Kidney (tissue), 14 donors: Measurements from ENCODE around the gene ACOX3. TPM values are rescaled to one million over a fixed set of nuclear protein-coding genes. Genes with fewer than 3 reads are reported as not detected.

Experiments
- DNase-seq, 5 donors: peaks; one replicate each; pipeline ENCODE4 v3.0.0-alpha.2; 2013 to 2020
- FAIRE-seq: peaks from 2 replicates; lab custom pipeline; 2012; peaks lifted over from hg19 to GRCh38; lab: Jason Lieb, UNC
- H3K27ac ChIP-seq, 2 donors: one replicate each; pipeline ENCODE4 v1.7.0; 2013; ENCODE audit warnings: low read depth in 2 of 2, low read length in 2 of 2, inconsistent platforms in 1 of 2
- H3K27me3 ChIP-seq: one replicate; pipeline ENCODE4 v1.7.1; 2013; ENCODE audit warnings: low read length, inconsistent platforms; ENCODE audit not compliant: control insufficient read depth, insufficient read depth
- H3K36me3 ChIP-seq, 3 donors: one replicate each; pipeline versions ENCODE4 v1.7.0 to v1.7.1; 2013; ENCODE audit warnings: low read length in 3 of 3, control low read depth in 1 of 3, inconsistent platforms in 1 of 3; ENCODE audit not compliant: insufficient read depth in 3 of 3, control insufficient read depth in 2 of 3
- H3K4me1 ChIP-seq, 3 donors: one replicate each; pipeline versions ENCODE4 v1.7.0 to v1.7.1; 2013; ENCODE audit warnings: low read length in 3 of 3, inconsistent platforms in 1 of 3, low read depth in 1 of 3; ENCODE audit not compliant: control insufficient read depth in 2 of 3, insufficient read depth in 2 of 3
- H3K4me3 ChIP-seq, 3 donors: one replicate each; pipeline versions ENCODE4 v1.7.0 to v1.8.1; 2013; ENCODE audit warnings: low read length in 3 of 3, control low read depth in 1 of 3, inconsistent platforms in 1 of 3
- H3K9ac ChIP-seq, 3 donors: one replicate each; pipeline versions ENCODE4 v1.7.0 to v1.7.1; 2013; ENCODE audit warnings: low read length in 3 of 3, control low read depth in 1 of 3, inconsistent platforms in 1 of 3
- H3K9me3 ChIP-seq, 3 donors: one replicate each; pipeline versions ENCODE4 v1.7.0 to v1.7.1; 2013; ENCODE audit warnings: low read length in 3 of 3, control low read depth in 1 of 3, inconsistent platforms in 1 of 3; ENCODE audit not compliant: control insufficient read depth in 2 of 3, insufficient read depth in 1 of 3
- CTCF ChIP-seq: IDR thresholded peaks from 3 replicates; pipeline ENCODE4 v1.5.1; 2012; ENCODE audit warnings: mild to moderate bottlenecking, moderate library complexity, borderline replicate concordance; ENCODE audit not compliant: insufficient read depth; ENCODE audit errors: extremely low read depth
- intact Hi-C: fragments of 100-400 bp; cut with DNase I; formaldehyde crosslinking; loops from one replicate; pipeline ENCODE4 v1.11.1; 2022
- polyA plus RNA-seq: library from polyadenylated mRNA; stranded (reverse); fragments of 350-450 nt; fragmentation: Illumina TruSeq; extraction: RNeasy Lipid Tissue Mini Kit (QIAGEN cat#74804); gene quantifications from one replicate; pipeline ENCODE4 v1.2.3, GENCODE V29; 2014; ENCODE audit warnings: low read depth, low replicate concordance; ENCODE audit not compliant: insufficient read depth
- total RNA-seq: library from RNA; stranded (reverse); fragmentation: NEBNext Ultra II Directional; extraction: Animal tissue kit (Norgen Biotek cat#: 25700); gene quantifications from one replicate; pipeline ENCODE4 v1.2.1, GENCODE V29; 2021
- donor health status: control.
- donor health status: control.
- donor health status: control.
- donor health status: control.
- donor health status: control.
- donor health status: DM: yes; HTN: yes; CAD: no.
- donor health status: Normal renal cell carcinoma (clear cell type).

ACOX3 gene
- total and polyA plus RNA-seq, 2 donors from 2014 or later = 10.1 to 21.7 TPM

GRCh38 chr4:8385611-8386010 lies 54.9 kb downstream of the ACOX3 start:
- H3K4me3 ChIP-seq = no peak overlapping the region
- FAIRE-seq (no peak), DNase-seq (peak in 1 of 5 donors; percentile 55)
- no peak overlapping the region for H3K27ac ChIP-seq
- intact Hi-C loops = no loop called here
- H3K27me3 ChIP-seq = no peaks in the 10 kb centered on the region
- H3K9ac ChIP-seq = no peak overlapping the region
- no peaks in the 10 kb centered on the region for H3K9me3 ChIP-seq
- no peak for TF ChIP-seq CTCF
- peaks cover 0 to 2% (median 0%) of the 10 kb centered on the region in 3 donors for H3K4me1 ChIP-seq
- peaks cover 0 to 13% (median 12%) of the 10 kb centered on the region in 3 donors for H3K36me3 ChIP-seq

- FAIRE-seq (no peak), DNase-seq (peak in 1 of 5 donors; percentile 51)
- TF ChIP-seq CTCF = no peak
- Histone ChIP-seq H3K9me3 (no peaks in the 10 kb centered on the region), H3K4me3 (no peak overlapping the region), H3K9ac (no peak overlapping the region), H3K4me1 (peaks cover 0 to 2% (median 0%) of the 10 kb centered on the region in 3 donors), H3K27ac (no peak overlapping the region), H3K27me3 (no peaks in the 10 kb centered on the region), H3K36me3 (peaks cover 0 to 12% (median 9%) of the 10 kb centered on the region in 3 donors)
- intact Hi-C loops = no loop called here
Observed at GRCh38 chr4:8385106-8385505, 55.4 kb downstream of the ACOX3 start.

- no peak overlapping the region for H3K9ac ChIP-seq
- intact Hi-C loops = no loop called here
- H3K36me3 ChIP-seq = peaks cover 0 to 12% (median 9%) of the 10 kb centered on the region in 3 donors
- DNase-seq (peak in 1 of 5 donors; percentile 60), FAIRE-seq (no peak)
- TF ChIP-seq CTCF = no peak
- peaks cover 0 to 2% (median 0%) of the 10 kb centered on the region in 3 donors for H3K4me1 ChIP-seq
- H3K27ac ChIP-seq = no peak overlapping the region
- no peaks in the 10 kb centered on the region for H3K9me3 ChIP-seq
- H3K27me3 ChIP-seq = no peaks in the 10 kb centered on the region
- H3K4me3 ChIP-seq = no peak overlapping the region
Observed at GRCh38 chr4:8384397-8385060, 56.0 kb downstream of the ACOX3 start.
